EH (cell line): Measurements from ENCODE around the gene SYTL4.

Experiments used
- DNase-seq: peaks from one replicate; pipeline ENCODE4 v3.0.0-alpha.2; 2015; ENCODE audit warnings: low read depth

SYTL4 gene

DNA sequence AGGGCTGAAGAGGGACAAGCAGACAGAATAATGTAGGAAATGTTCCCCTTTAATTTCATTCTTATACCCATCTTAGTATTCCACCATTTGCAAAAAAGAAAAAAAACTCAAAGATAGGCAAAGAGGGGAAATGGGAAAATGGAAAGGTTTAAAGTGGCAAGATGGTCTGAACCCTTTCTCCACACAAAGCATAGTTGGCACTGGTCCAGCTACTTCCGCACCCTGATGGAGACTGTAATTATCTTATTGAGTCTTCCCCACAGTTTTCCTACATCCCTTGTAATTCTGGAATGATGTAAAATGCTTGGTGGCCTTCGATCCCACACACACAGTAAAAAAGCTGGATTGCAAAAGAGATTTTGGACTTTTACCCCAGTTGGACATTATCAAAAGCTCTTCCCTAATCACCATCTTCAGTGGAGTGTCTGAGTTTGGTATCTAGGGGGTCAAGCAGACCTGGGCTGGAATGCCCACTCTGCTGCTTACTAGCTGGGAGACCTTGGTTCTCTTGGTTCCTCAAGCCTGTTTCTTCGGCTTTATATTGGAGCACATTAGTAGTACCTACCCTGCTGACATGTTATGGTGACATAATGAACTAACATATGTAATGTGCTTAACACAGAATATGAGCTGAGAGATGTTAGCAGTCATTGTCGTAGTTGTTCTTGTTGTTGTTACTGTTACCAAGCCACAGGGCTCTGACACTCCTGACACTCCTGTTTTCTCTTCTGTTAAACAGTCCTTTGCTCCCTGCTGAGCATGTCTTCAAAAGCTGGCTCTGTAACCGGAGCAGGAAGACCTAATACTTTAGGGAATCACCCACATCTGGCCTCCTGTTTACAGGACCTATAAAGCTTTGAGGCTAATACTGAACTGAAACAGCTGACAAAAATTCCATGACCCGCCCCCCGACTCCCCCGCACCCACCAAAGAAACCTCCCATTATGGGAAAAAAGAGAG is 83.2 kb downstream of the SYTL4 start:
- peak; percentile 74 for DNase-seq

DNA sequence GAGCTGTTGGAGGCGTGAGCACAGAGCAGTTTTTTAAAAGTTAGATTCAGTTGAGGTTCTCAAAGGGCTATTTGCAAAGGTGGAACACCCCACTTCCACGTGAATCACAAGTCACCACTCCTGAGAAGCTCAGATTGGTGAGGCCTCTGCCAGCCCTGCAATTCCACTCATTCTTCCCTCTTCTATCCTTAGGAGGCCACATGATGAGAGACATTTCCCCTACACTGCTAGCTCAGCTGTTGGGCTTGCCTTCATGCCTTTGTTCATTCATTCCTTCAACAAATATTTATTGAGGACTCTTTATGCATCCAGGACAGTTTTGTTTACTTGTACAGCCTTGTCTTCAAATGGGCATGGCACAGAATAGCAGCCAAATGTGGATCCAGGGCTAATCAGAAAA is 84.2 kb downstream of the SYTL4 start:
- DNase-seq = peak; percentile 21

- DNase-seq = peak; percentile 40
These were observed 84.8 kb downstream of the SYTL4 start for GRCh38 chrX:100647095-100647494.

DNA sequence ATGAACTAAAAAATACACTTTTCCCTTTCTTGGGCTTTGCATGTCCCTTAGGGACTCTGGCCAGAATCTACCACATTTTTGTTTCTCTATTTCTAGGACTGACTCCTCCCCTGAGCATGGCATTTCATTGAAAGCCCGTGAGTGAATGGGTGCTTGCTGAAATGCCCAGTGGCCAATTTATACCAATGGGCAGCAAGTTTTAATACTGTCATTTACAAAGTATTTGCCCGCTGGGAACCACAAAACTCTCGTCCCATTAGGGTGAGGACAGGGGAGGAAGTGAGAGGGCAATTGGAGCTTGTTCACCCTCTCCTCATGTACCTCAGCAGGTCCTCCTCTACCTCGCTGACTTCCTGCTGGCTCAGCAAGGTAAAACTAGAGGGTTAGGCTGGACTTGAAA is 86.8 kb downstream of the SYTL4 start:
- DNase-seq = peak; percentile 63

DNA sequence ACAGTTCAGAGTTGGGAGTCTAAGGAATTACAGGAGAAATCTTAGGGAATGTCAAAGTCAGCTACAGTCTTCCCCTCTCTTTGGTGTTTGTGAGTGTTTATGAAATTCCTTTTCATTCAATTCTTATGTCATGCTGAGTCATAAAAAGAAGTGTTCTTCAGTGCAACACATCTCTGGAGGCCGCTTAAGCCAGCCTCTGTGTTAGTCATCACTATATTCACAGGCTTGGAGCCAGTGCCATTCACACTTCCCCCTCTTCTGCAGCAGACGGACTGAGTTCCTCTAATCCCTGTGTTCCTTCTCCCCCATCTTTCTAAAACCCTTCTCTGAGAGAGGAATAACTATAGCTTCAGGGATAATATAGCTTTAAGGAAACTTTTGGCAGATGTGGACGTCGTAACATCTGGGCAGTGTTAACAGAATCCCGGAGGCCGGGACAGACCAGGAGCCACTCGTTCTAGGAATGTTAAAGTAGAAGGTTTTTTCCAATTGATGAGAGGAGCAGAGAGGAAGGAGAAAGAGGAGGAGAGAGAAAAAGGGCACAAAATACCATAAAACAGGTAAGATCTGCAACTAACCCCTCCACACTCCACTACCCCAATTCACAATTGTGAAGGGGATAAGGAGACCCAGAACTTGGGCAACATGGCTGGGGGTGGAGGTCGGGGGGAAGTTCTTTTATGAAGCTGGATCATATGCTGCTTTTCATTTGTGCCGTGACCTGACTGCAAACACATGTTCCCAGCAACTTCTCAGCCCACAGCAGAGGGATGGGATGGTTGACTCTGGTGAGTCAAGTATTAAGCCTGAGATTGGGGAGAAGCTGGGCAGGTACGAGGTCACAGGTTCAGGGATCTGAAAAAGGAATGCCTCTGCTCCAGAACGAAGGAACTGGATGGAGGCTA is 87.7 kb downstream of the SYTL4 start, which contains the start of gene SRPX2:
Gene SRPX2, plus strand, starts transcription at position 244 of the 905 bp plus-strand sequence. CDS start 2,124 bp downstream, outside the sequence.
- peak; percentile 91 for DNase-seq

DNA sequence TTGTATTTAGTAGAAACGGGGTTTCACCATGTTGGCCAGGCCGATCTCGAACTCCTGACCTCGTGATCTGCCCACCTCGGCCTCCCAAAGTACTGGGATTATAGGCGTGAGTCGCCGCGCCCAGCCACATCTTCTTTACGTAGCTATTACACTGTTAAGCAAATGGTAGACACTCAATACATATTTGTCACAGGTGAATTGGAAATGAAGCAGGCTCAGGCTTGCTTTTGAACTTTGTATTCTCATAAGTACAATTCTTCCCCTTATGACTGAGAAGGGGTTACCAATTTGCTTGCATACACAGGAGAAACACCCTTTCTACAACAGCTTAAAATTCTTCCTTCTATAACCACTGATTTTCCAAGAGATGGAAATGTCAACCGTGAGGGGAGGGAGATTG is 88.7 kb downstream of the SYTL4 start:
- no peak for DNase-seq

DNA sequence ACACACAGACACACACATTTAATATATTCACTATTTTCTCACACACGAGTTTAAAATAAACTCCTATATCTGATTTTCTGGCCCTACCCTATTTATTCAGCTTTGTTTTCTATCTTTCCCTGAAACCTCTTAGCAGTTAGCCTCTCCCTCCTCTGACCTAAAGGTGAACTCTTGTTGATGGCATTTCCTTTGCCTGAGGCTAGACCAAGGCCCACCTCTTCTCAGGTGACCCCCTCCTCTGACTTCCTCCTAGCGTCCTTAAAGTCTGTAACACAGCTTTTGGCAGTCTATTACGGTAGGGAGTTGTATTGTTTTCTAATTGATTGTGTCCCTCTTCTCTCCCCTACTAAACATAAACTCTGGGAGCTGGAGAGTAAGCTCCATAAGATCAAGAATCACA is 89.6 kb downstream of the SYTL4 start:
- no peak for DNase-seq

GRCh38 chrX:100636321-100636991 is 95.5 kb downstream of the SYTL4 start, which contains the start of gene TSPAN6:
Gene TSPAN6, minus strand, starts transcription at chrX:100636806. Its CDS starts 112 bp downstream, at chrX:100636694.
- peak; percentile 86 for DNase-seq

- no peak for DNase-seq
These were observed 96.0 kb downstream of the SYTL4 start for GRCh38 chrX:100635989-100636320.

- no peak for DNase-seq
These were observed 96.9 kb downstream of the SYTL4 start for GRCh38 chrX:100635040-100635439.

DNA sequence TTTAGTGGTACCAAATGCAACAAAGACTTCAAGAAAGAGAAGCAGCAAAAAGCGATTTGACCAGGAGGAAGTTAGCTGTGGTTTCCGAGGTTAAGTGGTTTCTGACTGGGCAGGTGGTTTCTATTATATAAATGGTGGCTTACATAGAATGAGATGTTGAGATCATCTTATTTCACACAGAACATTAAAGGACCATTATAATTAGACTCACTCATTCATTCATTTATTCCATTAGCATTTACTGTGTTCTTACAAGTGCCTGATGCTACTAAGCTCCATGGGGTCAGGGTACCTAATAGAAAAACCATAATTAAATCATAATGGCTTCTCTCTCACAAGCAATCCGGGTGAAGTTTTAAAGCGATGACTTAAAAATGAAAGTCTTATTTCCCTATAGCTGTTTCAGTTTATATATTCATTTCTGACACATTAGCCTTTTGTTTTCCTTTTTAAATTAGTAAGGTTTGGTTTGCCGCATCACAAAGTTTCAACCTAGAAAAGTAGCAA is 105.9 kb downstream of the SYTL4 start:
- DNase-seq = no peak
